Stimulated activated CD4-positive, alpha-beta T cell treated with anti-CD3 and anti-CD28 coated beads, Interleukin-2, amount 100 ng/mL, for 48 hours (primary cell): Measurements from ENCODE around the gene DNLZ.

Experiments used
- DNase-seq, 2 donors: peaks; one replicate each; pipeline ENCODE4 v3.0.0-alpha.2; 2020

DNLZ gene

GRCh38 chr9:136314944-136315343 is 48.6 kb downstream of the DNLZ start:
- DNase-seq = no peak

- DNase-seq = no peak
Observed at GRCh38 chr9:136314056-136314416, 49.5 kb downstream of the DNLZ start.

GRCh38 chr9:136313111-136314055 is 50.2 kb downstream of the DNLZ start:
- DNase-seq = no peak

GRCh38 chr9:136312436-136312835 is 51.1 kb downstream of the DNLZ start:
- peak; percentile 33 to 37 for DNase-seq

- no peak for DNase-seq
Observed at GRCh38 chr9:136312009-136312375, 51.6 kb downstream of the DNLZ start.

- no peak for DNase-seq
Observed at GRCh38 chr9:136311051-136312008, 52.2 kb downstream of the DNLZ start.

- DNase-seq = no peak
Observed at GRCh38 chr9:136310273-136311030, 53.1 kb downstream of the DNLZ start.

- no peak for DNase-seq
Observed at GRCh38 chr9:136309806-136310220, 53.7 kb downstream of the DNLZ start.
